T-helper 1 cell (primary cell): Measurements from ENCODE around the gene GOLGA6A.
"Not testable (repeated sequence)": the region's sequence is repeated elsewhere in the genome, so short reads cannot be mapped to it uniquely, and the experiment has no call there.

Source experiments
- DNase-seq, 5 donors: peaks; one replicate each; pipeline ENCODE4 v3.0.0-alpha.2; 2012 to 2020

The GOLGA6A gene

DNA sequence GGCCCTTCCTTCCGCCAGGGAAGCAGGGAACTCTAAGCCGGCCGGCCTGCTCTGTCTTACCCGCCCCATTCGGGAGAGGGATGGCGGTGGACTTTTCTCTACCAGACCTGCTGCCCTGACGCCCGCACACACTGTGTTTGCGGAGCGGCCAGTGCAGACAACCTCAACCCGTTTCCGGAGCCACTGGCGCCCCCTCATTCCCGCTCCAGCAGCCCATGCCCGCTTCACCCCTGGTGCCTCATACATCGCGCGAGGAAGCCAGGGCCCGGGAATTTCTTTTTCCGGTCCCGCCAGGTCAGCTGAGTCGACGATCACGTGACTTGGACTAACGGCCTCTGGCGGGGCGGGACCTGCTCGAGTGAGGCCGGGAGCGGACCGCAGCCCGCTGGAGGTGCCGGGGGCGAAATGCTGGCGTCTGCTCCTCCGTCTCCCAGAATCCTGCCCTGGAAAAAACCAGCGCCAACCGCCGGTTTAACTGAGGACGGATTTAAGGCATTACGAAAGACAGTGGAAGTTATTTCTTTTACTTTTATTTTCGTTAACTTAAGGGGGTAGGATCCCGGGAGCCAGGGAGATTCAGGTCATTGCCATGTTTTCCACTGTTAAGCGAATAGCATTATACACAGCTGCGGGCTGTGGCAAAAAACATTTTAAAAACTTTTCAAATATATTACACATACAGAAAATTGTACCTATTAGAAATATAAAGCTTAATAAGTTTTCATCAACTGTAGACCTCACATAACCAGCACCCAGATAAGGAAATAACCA, 17.8 kb upstream of the GOLGA6A start:
- DNase-seq = peak; percentile 26 to 81 (median 41)

DNA sequence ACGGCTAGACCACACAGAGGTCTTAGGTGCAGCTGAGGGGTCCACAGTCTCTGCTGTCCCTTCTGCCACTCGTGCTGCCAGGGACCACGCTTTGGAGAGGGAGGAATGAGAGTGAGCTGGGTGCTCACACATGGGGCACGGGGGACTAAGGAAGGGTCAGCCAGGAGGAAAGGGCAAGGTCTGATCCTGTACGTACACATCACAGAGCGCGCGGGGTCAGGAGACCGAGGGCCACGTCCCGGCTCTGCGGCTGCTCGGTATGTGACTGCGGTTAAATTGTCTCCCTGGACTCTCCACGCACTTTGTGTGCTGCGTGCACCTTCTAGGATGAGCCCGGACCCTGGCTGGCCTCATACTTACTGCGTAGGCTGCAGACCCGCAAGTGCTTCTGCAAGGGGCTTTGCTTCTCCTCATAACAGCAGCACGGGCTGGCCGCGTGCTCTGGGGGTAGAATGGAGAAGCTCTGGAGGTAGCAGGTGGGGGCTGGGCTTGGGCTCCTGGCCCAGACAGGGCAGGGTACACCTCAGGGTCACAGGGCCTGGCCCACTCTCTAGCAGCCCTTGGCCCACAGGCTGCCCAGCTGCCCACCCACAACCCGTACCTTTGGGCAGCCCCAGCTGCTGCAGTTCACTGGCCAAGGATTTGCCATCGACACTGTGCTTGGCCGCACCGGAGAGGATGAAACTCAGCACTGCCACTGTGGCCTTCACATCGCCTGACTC, 14.6 kb upstream of the GOLGA6A start:
- DNase-seq = not testable (repeated sequence)

GRCh38 chr15:74095610-74096009, 13.3 kb upstream of the GOLGA6A start:
- not testable (repeated sequence) for DNase-seq

GRCh38 chr15:74094567-74094966, 12.2 kb upstream of the GOLGA6A start:
- not testable (repeated sequence) for DNase-seq

- DNase-seq = not testable (repeated sequence)
These were observed 6.6 kb downstream of the GOLGA6A start for GRCh38 chr15:74075781-74076180.

DNA sequence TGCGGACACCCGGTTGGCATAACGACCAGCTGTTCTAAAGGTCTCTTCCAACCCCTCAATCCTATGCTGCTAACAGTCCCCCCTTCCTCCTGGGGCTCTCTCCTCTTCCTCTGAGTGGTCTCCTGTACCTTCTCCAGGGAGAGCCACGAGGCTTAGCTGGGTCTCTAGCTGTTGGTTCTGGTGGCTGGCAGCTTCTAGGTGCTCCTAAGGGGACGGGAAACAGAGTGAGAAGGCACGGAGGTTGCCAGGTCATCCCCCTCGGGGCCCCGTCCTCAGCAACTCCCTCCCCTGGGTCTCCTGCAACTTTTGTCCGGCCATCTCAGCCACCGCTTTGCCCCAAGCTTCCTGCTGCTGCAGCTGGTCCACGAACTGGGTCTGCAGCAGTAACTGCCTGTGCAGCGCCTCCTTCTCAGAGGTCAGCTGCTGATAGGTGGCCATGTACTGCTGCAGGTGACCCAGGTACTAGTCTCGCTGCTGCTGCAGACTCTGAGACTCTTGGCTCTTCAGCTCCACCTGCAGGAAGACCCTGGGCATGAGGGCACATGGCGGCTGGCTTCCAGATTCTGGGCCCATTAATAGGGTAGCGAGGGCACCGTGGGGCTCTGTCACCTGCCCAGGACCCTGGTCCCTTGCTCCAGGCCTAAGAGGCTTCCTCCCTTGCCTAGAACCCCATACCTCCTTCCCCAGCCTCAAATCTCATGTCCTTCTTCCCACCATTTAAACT, 9.6 kb downstream of the GOLGA6A start:
- DNase-seq = peak in 1 of 5 donors; percentile 17

- not testable (repeated sequence) for DNase-seq
These were observed 10.2 kb downstream of the GOLGA6A start for GRCh38 chr15:74072132-74072531.

- DNase-seq = not testable (repeated sequence)
These were observed 10.7 kb downstream of the GOLGA6A start for GRCh38 chr15:74071645-74072044.

GRCh38 chr15:74065684-74066411, 16.5 kb downstream of the GOLGA6A start:
- DNase-seq = peak in 2 of 5 donors; percentile 26 to 36

DNA sequence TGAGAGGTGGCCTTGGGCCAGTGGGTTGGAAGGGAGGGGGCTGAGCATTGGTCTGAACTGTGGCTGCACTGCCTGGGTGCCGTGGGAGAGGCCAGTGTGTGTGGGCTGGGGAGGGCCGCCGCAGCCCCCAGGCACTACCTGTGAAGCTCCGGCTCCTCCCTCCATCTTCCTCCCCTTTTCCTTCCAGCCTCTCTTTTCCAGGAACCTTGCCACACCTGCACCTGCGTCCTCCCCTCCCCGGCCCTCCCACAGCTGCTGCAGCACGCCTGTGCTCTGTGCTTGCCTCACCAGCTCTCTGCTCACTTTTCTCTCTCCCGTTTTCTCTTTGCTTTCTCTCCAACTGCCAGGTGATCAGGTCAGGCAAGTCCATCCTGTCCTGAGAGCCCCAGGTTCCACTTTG, 17.5 kb downstream of the GOLGA6A start:
- not testable (repeated sequence) for DNase-seq

DNA sequence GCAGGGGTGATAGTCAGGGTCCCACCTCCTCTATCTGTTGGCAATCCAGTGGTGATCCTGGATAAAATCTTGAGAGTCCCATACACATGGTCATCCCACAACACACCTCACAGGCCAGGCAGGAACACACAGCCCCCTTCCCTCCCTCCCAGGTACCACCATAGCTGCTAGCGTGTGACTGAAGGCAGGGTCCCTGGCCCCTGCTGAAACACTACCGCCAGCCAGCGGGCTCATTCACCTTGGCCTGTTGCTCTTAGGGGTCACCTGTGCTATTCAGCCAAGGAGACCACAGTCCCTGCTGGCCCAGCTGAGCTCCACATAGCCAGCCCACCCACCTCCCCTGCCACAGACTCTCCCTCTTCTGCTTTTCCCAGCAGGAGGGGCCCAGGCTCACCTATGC, 18.2 kb downstream of the GOLGA6A start:
- not testable (repeated sequence) for DNase-seq

- DNase-seq = not testable (repeated sequence)
These were observed 18.8 kb downstream of the GOLGA6A start for GRCh38 chr15:74063425-74064146.

DNA sequence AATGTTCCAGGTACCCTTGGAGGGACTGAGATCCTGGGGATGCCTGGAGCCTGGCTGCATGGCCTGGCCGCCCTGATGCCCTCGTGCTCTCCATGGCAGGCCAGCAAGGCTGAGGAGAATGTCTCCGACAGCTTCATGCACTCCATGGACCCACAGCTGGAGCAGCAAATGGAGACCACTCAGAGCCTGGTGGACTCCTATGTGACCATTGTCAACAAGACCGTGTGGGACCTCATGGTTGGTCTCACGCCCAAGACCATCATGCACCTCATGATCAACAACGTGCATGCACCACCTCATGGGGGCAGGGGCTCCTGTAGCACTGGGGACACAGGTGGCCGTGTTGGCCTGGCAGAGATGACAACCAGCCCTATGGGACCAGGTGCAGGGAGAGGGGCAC, 19.7 kb downstream of the GOLGA6A start:
- no peak for DNase-seq

DNA sequence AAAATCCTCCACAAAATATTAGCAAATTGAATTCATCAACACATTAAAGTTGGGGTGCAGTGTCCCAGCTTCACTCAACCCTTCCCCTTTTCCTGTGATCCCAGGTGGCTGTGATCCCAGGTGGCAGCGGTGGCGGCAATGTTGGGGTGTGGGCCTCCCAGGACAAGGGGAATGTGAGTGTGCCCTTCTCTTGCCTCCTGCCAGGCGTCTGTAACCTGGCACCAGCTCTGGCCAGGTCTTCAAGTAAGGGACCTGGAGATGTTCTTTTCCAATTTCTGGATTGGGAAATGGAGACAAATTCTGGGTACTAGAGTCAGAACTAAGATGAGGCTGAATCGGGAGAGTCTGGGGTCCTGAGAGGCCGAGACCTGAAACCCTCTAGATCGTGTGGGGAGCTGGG, 20.1 kb downstream of the GOLGA6A start:
- no peak for DNase-seq

- DNase-seq = no peak
These were observed 22.1 kb downstream of the GOLGA6A start for GRCh38 chr15:74060251-74060650.

DNA sequence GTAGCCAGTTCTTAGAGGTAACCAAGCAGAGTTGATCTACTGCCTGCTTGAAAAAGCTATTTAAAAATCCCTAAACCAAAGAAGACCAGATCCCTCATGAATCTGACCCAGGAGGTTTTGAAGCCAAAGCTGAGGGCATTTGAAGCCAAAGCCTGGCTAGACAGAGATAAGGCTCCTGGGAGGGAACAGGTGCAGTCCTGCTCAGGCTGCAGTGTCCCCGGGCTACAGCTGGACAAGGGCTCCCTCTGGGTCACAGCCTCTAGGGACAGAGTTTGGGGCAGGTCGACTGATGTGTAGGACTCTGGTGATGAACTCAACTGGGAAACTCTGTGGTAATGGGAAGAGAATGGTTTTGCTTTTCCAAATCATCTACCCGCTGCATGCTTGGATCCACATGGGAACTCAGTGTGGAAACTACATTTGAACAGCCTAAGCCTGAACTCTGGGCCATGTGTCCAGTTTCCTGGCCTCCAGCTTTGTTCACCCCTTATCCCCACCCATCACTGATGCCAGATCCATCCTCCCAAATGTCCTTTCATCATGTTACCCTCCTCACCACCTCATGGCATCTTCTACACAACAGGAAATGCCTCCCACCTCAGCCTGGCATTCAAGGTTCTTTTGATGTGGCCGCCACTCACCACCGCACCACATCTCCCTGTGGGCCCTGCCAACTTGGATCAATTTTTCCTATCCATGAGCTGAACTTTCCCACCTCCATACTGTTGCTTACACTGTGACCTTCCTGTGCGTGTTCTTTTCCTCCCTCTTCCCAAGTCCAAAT, 23.1 kb downstream of the GOLGA6A start:
- not testable (repeated sequence) for DNase-seq

DNA sequence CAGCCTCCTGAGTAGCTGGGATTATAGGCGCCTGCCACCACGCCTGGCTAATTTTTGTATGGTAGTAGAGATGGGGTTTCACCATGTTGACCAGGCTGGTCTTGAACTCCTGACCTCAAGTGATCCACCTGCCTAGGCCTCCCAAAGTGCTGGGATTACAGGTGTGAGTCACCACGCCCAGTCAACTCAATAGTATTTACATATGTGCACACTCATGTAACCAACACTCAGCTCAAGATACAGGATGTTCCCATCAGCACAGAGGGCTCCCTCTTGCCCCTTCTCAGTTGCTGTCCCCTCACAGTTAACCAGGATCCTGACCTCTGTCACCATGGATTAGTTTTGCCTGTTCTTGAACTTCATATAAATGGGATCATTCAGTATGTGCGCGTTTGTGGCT, 26.0 kb downstream of the GOLGA6A start:
- not testable (repeated sequence) for DNase-seq

GRCh38 chr15:74055804-74056203, 26.5 kb downstream of the GOLGA6A start:
- no peak for DNase-seq

DNA sequence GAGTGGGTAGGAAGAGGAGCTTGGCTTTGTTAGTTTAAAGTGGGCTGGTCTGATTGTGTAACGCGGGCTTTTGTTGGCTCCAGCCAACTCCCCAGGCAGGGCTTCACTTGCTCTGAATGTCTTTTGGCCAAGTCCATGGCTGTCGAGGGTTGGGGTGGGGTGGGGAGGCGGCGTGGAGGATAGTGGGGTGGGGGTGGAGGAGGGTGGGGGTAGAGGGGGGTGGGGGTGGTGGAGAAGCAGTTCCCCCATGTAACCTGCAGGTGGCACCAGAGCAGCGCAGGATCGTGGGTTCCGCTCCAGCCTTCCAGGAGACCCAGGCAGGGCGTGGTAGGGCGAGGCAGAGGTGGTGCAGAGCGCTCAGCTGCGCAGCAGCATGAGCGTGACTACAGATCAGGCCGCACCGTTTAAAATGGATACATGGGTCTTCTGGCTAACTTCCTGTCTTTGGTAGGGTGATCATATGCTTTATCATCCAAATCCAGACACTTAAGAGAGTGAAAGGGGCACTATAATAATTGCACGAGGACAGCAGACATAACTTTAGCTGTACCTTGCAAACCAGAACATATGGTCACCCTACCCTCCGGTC, 28.3 kb downstream of the GOLGA6A start:
- peak; percentile 31 to 63 (median 53) for DNase-seq

GRCh38 chr15:74053517-74053916, 28.8 kb downstream of the GOLGA6A start:
- DNase-seq = no peak
